NOMO-1 (cell line): ENCODE results near the gene CATSPERD.
"Not testable (repeated sequence)": the region's sequence is repeated elsewhere in the genome, so short reads cannot be mapped to it uniquely, and the experiment has no call there.

Experiments
- DNase-seq, 2 experiments: peaks; one replicate each; lab custom pipeline; 2025; ENCODE audit not compliant: unreplicated experiment in 2 of 2; lab: John Stamatoyannopoulos, UW

The CATSPERD gene

GRCh38 chr19:5697022-5697889, 23.2 kb upstream of the CATSPERD start:
- no peak for DNase-seq

GRCh38 chr19:5697890-5698634, 22.4 kb upstream of the CATSPERD start:
- no peak for DNase-seq

- DNase-seq, result no peak
Measured at GRCh38 chr19:5698635-5699422, 21.6 kb upstream of the CATSPERD start.

GRCh38 chr19:5700455-5701092, 19.9 kb upstream of the CATSPERD start:
- no peak for DNase-seq

GRCh38 chr19:5702053-5702410, 18.4 kb upstream of the CATSPERD start:
- not testable (repeated sequence) for DNase-seq

GRCh38 chr19:5703819-5704818, 16.3 kb upstream of the CATSPERD start:
- no peak for DNase-seq

GRCh38 chr19:5705552-5705951, 14.9 kb upstream of the CATSPERD start:
- DNase-seq, result no peak

- no peak for DNase-seq
Measured at GRCh38 chr19:5706876-5707573, 13.4 kb upstream of the CATSPERD start.

GRCh38 chr19:5707576-5708575, 12.6 kb upstream of the CATSPERD start:
- no peak for DNase-seq

GRCh38 chr19:5711025-5711424, 9.4 kb upstream of the CATSPERD start:
- DNase-seq, result no peak

- no peak for DNase-seq
Measured at GRCh38 chr19:5711713-5712161, 8.7 kb upstream of the CATSPERD start.

- DNase-seq, result no peak
Measured at GRCh38 chr19:5713228-5713627, 7.2 kb upstream of the CATSPERD start.

- DNase-seq, result no peak
Measured at GRCh38 chr19:5714816-5715215, 5.6 kb upstream of the CATSPERD start.

GRCh38 chr19:5717215-5717935, 3.1 kb upstream of the CATSPERD start:
- DNase-seq, result no peak

GRCh38 chr19:5718037-5718578, 2.3 kb upstream of the CATSPERD start:
- DNase-seq, result no peak

- DNase-seq, result peak; percentile 68 to 85
Measured at GRCh38 chr19:5718579-5719273, 1.7 kb upstream of the CATSPERD start.
